Measurements from ENCODE around the gene RPTOR.

Gene RPTOR

GRCh38 chr17:80856863-80857755, 312.5 kb downstream of the RPTOR start:
- Histone ChIP-seq H3K9me3 (replicated peaks in 1 of 11) (no peaks in the 10 kb centered on the region), H4K20me1 (peaks cover 0 to 81% (median 11%) of the 10 kb centered on the region in 11 experiments; a peak in 10 of 22 replicates), H3K4me2 (peak overlapping the region; percentile 30 to 81 (median 69)), H3K27ac (peak overlapping the region in 9 of 11 experiments; percentile 7 to 63 (median 41); a peak in 15 of 22 replicates), H3K4me1 (peaks cover 37 to 55% (median 43%) of the 10 kb centered on the region in 10 experiments), H3K36me3 (peaks cover 0 to 46% (median 22%) of the 10 kb centered on the region in 11 experiments), H3K27me3 (no peaks in the 10 kb centered on the region), H3K9ac (peak overlapping the region in 5 of 11 experiments; percentile 8 to 42 (median 24); a peak in 4 of 22 replicates), H3K4me3 (no peak overlapping the region)
- no peak for TF ChIP-seq Cebpa-rat (IDR thresholded peaks at IDR 0.05)

- Histone ChIP-seq H3K27ac (peak overlapping the region in 1 of 11 experiments; percentile 63; a peak in 1 of 22 replicates), H3K4me2 (peak overlapping the region in 4 of 11 experiments; percentile 49 to 81 (median 64); a peak in 3 of 22 replicates), H3K9me3 (replicated peaks in 1 of 11) (no peaks in the 10 kb centered on the region), H3K4me3 (no peak overlapping the region), H3K4me1 (peaks cover 39 to 59% (median 44%) of the 10 kb centered on the region in 10 experiments), H3K36me3 (peaks cover 0 to 50% (median 22%) of the 10 kb centered on the region in 11 experiments), H3K9ac (no peak overlapping the region), H4K20me1 (peaks cover 0 to 77% (median 11%) of the 10 kb centered on the region in 11 experiments; a peak in 10 of 22 replicates), H3K27me3 (no peaks in the 10 kb centered on the region)
- TF ChIP-seq Cebpa-rat (IDR thresholded peaks at IDR 0.05), result no peak
Observed at GRCh38 chr17:80857756-80858171, 313.1 kb downstream of the RPTOR start.

DNA sequence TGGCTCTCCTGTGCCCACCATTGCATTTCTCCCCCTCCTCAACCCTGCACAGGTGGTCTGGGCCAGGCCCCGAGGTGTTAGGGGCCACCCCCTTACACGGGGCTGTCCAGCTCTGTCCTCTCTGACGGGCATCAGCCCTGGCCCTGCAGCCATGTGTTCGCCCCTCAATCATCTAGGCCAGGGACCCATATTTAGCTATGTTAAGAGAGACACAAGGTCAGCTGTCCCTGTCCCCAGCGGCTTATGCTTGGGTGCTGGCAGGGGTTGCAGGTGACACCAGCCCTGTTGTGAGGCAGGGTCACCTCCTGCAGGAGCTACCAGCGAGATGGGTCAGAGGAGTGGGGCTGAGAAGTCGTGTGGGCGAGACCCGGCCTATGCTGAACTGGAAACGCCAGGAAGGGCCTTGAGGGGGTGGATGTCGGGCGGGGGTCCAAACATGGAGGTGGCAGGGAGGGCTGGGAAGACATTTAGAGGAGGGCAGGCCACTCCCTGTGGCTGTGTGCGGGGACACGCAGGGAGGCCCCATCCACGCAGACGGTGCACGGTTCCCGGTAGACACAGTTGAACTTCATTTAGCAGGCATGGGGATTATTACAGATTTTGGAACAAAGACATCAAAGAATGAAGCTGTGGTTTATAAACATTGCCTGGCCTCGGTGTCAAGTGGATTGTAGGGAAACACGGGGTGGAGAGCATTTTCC, 313.8 kb downstream of the RPTOR start:
- Histone ChIP-seq H3K27me3 (no peaks in the 10 kb centered on the region), H4K20me1 (peaks cover 0 to 75% (median 11%) of the 10 kb centered on the region in 11 experiments; a peak in 10 of 22 replicates), H3K9me3 (replicated peaks in 1 of 11) (no peaks in the 10 kb centered on the region), H3K4me1 (peaks cover 39 to 59% (median 44%) of the 10 kb centered on the region in 10 experiments), H3K9ac (no peak overlapping the region), H3K4me2 (no peak overlapping the region), H3K4me3 (no peak overlapping the region), H3K27ac (no peak overlapping the region), H3K36me3 (peaks cover 0 to 50% (median 28%) of the 10 kb centered on the region in 11 experiments)
- no peak for TF ChIP-seq Cebpa-rat (IDR thresholded peaks at IDR 0.05)

- H4K20me1 ChIP-seq, result peaks cover 0 to 75% (median 11%) of the 10 kb centered on the region in 11 experiments; a peak in 10 of 22 replicates
- H3K27ac ChIP-seq, result no peak overlapping the region
- no peaks in the 10 kb centered on the region for H3K27me3 ChIP-seq
- H3K4me1 ChIP-seq, result peaks cover 39 to 59% (median 44%) of the 10 kb centered on the region in 10 experiments
- no peak overlapping the region for H3K9ac ChIP-seq
- H3K4me2 ChIP-seq, result no peak overlapping the region
- no peak overlapping the region for H3K4me3 ChIP-seq
- peaks cover 0 to 53% (median 30%) of the 10 kb centered on the region in 11 experiments for H3K36me3 ChIP-seq
- H3K9me3 ChIP-seq (replicated peaks in 1 of 11), result no peaks in the 10 kb centered on the region
- TF ChIP-seq Cebpa-rat (IDR thresholded peaks at IDR 0.05), result no peak
Observed at GRCh38 chr17:80859002-80859941, 314.6 kb downstream of the RPTOR start.

GRCh38 chr17:80860101-80860671, 315.5 kb downstream of the RPTOR start:
- Histone ChIP-seq H3K36me3 (peaks cover 0 to 52% (median 27%) of the 10 kb centered on the region in 11 experiments), H3K4me3 (no peak overlapping the region), H3K27ac (0 out of 22 replicates have a peak overlapping the region, but pooled peaks of 1 of the 11 experiments have one; percentile 38), H3K27me3 (no peaks in the 10 kb centered on the region), H3K4me1 (peaks cover 39 to 59% (median 44%) of the 10 kb centered on the region in 10 experiments), H3K9me3 (replicated peaks in 1 of 11) (no peaks in the 10 kb centered on the region), H3K4me2 (peak overlapping the region; percentile 23 to 67 (median 56); a peak in 19 of 22 replicates), H3K9ac (0 out of 22 replicates have a peak overlapping the region, but pooled peaks of 2 of the 11 experiments have one; percentile 12 to 18), H4K20me1 (peaks cover 0 to 74% (median 15%) of the 10 kb centered on the region in 11 experiments; a peak in 10 of 22 replicates)
- TF ChIP-seq Cebpa-rat (IDR thresholded peaks at IDR 0.05), result no peak

DNA sequence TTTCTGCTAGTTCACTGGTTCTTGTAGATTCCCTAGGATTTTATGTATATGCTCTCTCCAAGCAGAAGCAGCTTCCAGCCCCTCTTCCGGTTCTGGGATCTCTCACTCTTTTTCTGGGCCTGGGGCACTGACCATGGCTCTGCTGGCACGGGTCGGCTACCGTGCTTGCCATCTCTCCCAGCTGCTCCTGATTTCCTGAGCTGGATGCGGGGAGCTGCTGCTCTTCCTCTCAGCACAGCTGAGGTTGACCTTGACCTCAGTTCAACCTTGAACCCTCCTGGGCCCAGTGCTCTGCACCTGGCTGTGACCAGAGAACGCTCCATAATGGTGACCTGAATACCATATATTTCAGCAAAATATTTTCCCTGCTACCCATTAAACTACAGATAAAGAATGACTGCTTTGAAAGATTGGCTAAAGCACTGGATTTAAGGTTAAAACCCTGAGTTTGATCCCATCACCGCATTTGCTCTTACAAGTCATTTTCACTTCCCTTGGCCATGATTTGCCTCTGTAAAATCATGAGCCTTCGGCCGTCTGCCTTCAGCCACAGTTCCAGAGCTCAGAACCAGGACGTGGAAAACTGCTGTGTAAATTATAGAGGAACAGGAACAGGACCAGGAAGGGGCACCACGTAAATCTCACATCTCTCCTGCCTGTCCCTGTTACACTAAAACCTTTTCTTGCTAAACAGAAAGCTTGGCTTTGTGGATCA, 316.2 kb downstream of the RPTOR start:
- peak overlapping the region in 2 of 11 experiments; percentile 10 to 38; a peak in 2 of 22 replicates for H3K27ac ChIP-seq
- H3K27me3 ChIP-seq, result no peaks in the 10 kb centered on the region
- peaks cover 35 to 53% (median 40%) of the 10 kb centered on the region in 10 experiments for H3K4me1 ChIP-seq

DNA sequence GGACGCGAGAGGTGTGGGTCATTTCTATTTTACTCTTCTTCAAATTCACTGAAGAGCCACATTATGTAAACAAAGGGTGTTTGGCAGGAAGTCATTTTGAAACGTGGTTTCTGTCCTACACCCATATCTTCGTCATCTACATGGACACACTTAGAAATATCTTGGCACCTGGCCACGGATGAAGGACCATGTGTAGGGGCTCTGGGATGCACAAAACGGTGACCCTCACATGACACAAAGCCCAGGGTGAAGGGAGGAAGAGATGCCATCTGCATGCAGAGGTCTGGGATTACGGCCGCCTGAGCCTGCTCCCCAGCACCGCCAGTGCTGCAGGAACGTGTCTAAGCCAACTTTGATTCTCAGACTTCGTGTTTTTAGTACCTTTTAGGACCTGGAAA, 316.8 kb downstream of the RPTOR start:
- Histone ChIP-seq H3K4me2 (peak overlapping the region; percentile 23 to 67 (median 56); a peak in 20 of 22 replicates), H3K4me3 (no peak overlapping the region), H4K20me1 (peaks cover 0 to 67% (median 19%) of the 10 kb centered on the region in 11 experiments; a peak in 10 of 22 replicates), H3K27ac (peak overlapping the region in 1 of 11 experiments; percentile 38; a peak in 1 of 22 replicates), H3K9ac (no peak overlapping the region), H3K9me3 (replicated peaks in 1 of 11) (no peaks in the 10 kb centered on the region), H3K27me3 (no peaks in the 10 kb centered on the region), H3K36me3 (peaks cover 0 to 44% (median 20%) of the 10 kb centered on the region in 11 experiments; a peak in 13 of 22 replicates), H3K4me1 (peaks cover 30 to 48% (median 37%) of the 10 kb centered on the region in 10 experiments)
- TF ChIP-seq Cebpa-rat (IDR thresholded peaks at IDR 0.05), result no peak

More for the DNA sequence above, 316.2 kb downstream of the RPTOR start:
- Histone ChIP-seq H3K4me2 (peak overlapping the region; percentile 23 to 67 (median 56)), H4K20me1 (peaks cover 0 to 68% (median 19%) of the 10 kb centered on the region in 11 experiments; a peak in 10 of 22 replicates), H3K36me3 (peaks cover 0 to 46% (median 21%) of the 10 kb centered on the region in 11 experiments; a peak in 19 of 22 replicates), H3K9me3 (replicated peaks in 1 of 11) (no peaks in the 10 kb centered on the region), H3K9ac (0 out of 22 replicates have a peak overlapping the region, but pooled peaks of 2 of the 11 experiments have one; percentile 12 to 18), H3K4me3 (no peak overlapping the region)
- TF ChIP-seq Cebpa-rat (IDR thresholded peaks at IDR 0.05), result no peak

All from BLaER1 treated with 17β-estradiol and CSF1 and Interleukin-3, amounts not matched to agents 10 nM and 100 nM (cell line).